Measurements from ENCODE around the gene SMIM8. TPM values are rescaled to one million over a fixed set of nuclear protein-coding genes. Genes with fewer than 3 reads are reported as not detected.

Gene SMIM8
- total RNA-seq, 1 experiment from 2014 or later, result 10.8 TPM

DNA sequence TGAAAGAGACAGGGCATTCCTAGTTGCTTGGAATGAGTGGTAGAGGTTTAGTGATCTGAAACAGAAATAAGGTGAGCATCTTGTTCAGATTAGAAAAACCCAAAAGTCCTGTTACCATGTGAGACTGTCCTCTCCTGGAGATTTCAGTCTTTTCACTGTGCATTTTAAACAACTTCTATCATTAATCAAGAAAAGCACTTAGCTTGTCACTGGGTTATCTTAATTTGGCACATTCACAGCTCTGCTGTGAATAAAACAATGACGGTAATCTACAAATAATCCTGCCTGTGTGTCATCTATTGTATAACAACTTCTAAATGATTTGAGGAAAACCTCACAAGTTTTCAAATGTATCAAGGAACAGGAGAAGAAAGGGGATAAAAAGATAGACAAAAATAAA is 9.5 kb upstream of the SMIM8 start:
- Mint-ChIP-seq H3K27ac (no peak overlapping the region), H3K4me1 (no peaks in the 10 kb centered on the region), H3K27me3 (ENCODE audit: low read depth) (no peaks in the 10 kb centered on the region; the same call in 1 of the 2 replicates), H3K4me3 (no peak overlapping the region), H3K9me3 (peaks cover under 1% of the 10 kb centered on the region; the same call in 1 of the 2 replicates), H3K36me3 (no peaks in the 10 kb centered on the region)
- ChIA-PET CTCF (no interaction called here), POLR2A (no interaction called here)
- TF ChIP-seq ZBTB21 (CRISPR knock-in tag; IDR thresholded peaks at IDR 0.05; ENCODE audit: borderline replicate concordance), result no peak
- TF ChIP-seq MYBL2 (CRISPR knock-in tag; IDR thresholded peaks at IDR 0.05), result no peak
- TF ChIP-seq, protein P1, sequence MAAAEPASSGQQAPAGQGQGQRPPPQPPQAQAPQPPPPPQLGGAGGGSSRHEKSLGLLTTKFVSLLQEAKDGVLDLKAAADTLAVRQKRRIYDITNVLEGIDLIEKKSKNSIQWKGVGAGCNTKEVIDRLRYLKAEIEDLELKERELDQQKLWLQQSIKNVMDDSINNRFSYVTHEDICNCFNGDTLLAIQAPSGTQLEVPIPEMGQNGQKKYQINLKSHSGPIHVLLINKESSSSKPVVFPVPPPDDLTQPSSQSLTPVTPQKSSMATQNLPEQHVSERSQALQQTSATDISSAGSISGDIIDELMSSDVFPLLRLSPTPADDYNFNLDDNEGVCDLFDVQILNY (CRISPR knock-in tag; IDR thresholded peaks at IDR 0.05), result no peak
- TF ChIP-seq SMAD3 (CRISPR knock-in tag; IDR thresholded peaks at IDR 0.05; ENCODE audit: borderline replicate concordance), result no peak
- no peak for TF ChIP-seq ZMAT4 (CRISPR knock-in tag; IDR thresholded peaks at IDR 0.05)
- TF ChIP-seq, protein P2, sequence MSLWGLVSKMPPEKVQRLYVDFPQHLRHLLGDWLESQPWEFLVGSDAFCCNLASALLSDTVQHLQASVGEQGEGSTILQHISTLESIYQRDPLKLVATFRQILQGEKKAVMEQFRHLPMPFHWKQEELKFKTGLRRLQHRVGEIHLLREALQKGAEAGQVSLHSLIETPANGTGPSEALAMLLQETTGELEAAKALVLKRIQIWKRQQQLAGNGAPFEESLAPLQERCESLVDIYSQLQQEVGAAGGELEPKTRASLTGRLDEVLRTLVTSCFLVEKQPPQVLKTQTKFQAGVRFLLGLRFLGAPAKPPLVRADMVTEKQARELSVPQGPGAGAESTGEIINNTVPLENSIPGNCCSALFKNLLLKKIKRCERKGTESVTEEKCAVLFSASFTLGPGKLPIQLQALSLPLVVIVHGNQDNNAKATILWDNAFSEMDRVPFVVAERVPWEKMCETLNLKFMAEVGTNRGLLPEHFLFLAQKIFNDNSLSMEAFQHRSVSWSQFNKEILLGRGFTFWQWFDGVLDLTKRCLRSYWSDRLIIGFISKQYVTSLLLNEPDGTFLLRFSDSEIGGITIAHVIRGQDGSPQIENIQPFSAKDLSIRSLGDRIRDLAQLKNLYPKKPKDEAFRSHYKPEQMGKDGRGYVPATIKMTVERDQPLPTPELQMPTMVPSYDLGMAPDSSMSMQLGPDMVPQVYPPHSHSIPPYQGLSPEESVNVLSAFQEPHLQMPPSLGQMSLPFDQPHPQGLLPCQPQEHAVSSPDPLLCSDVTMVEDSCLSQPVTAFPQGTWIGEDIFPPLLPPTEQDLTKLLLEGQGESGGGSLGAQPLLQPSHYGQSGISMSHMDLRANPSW (CRISPR knock-in tag; conservative IDR thresholded peaks at IDR 0.05; ENCODE audit: low read depth), result no peak
- TF ChIP-seq ZNF396 (CRISPR knock-in tag; IDR thresholded peaks at IDR 0.05; ENCODE audit: borderline replicate concordance), result no peak
- no peak for TF ChIP-seq ATF1 (CRISPR knock-in tag; IDR thresholded peaks at IDR 0.05)
- no peak for ATAC-seq
- no peak for DNase-seq (ENCODE audit: low spot score)

GRCh38 chr6:87315071-87315470 is 7.3 kb upstream of the SMIM8 start:
- Mint-ChIP-seq H3K9me3 (no peaks in the 10 kb centered on the region), H3K36me3 (no peaks in the 10 kb centered on the region), H3K4me1 (no peaks in the 10 kb centered on the region), H3K4me3 (no peak overlapping the region), H3K27ac (no peak overlapping the region), H3K27me3 (ENCODE audit: low read depth) (no peaks in the 10 kb centered on the region)
- ChIA-PET POLR2A (interaction anchor here (0.5 kb wide), 1 partner anchor 74 kb away, joined by 3 read pairs; no protein-coding TSS in a partner anchor), CTCF (no interaction called here)
- ATAC-seq, result no peak
- TF ChIP-seq SOX15 (CRISPR knock-in tag; IDR thresholded peaks at IDR 0.05), result no peak
- TF ChIP-seq, protein P3, sequence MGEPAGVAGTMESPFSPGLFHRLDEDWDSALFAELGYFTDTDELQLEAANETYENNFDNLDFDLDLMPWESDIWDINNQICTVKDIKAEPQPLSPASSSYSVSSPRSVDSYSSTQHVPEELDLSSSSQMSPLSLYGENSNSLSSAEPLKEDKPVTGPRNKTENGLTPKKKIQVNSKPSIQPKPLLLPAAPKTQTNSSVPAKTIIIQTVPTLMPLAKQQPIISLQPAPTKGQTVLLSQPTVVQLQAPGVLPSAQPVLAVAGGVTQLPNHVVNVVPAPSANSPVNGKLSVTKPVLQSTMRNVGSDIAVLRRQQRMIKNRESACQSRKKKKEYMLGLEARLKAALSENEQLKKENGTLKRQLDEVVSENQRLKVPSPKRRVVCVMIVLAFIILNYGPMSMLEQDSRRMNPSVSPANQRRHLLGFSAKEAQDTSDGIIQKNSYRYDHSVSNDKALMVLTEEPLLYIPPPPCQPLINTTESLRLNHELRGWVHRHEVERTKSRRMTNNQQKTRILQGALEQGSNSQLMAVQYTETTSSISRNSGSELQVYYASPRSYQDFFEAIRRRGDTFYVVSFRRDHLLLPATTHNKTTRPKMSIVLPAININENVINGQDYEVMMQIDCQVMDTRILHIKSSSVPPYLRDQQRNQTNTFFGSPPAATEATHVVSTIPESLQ (CRISPR knock-in tag; IDR thresholded peaks at IDR 0.05), result no peak
- TF ChIP-seq SMAD3 (CRISPR knock-in tag; IDR thresholded peaks at IDR 0.05; ENCODE audit: borderline replicate concordance), result no peak
- TF ChIP-seq, protein P2 (CRISPR knock-in tag; conservative IDR thresholded peaks at IDR 0.05; ENCODE audit: low read depth), result no peak
- TF ChIP-seq, protein P4, sequence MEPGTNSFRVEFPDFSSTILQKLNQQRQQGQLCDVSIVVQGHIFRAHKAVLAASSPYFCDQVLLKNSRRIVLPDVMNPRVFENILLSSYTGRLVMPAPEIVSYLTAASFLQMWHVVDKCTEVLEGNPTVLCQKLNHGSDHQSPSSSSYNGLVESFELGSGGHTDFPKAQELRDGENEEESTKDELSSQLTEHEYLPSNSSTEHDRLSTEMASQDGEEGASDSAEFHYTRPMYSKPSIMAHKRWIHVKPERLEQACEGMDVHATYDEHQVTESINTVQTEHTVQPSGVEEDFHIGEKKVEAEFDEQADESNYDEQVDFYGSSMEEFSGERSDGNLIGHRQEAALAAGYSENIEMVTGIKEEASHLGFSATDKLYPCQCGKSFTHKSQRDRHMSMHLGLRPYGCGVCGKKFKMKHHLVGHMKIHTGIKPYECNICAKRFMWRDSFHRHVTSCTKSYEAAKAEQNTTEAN (CRISPR knock-in tag; IDR thresholded peaks at IDR 0.05), result no peak
- TF ChIP-seq IRF2 (CRISPR knock-in tag; IDR thresholded peaks at IDR 0.05; ENCODE audit: borderline replicate concordance, low read depth), result no peak
- no peak for DNase-seq (ENCODE audit: low spot score)
